Suppressor macrophage treated with lipopolysaccharide for 4 hours (primary cell): Measurements from ENCODE around the gene JAM3.

ENCODE experiments used
- DNase-seq: peaks from one replicate; pipeline ENCODE4 v3.0.0-alpha.2; 2020

The JAM3 gene

DNA sequence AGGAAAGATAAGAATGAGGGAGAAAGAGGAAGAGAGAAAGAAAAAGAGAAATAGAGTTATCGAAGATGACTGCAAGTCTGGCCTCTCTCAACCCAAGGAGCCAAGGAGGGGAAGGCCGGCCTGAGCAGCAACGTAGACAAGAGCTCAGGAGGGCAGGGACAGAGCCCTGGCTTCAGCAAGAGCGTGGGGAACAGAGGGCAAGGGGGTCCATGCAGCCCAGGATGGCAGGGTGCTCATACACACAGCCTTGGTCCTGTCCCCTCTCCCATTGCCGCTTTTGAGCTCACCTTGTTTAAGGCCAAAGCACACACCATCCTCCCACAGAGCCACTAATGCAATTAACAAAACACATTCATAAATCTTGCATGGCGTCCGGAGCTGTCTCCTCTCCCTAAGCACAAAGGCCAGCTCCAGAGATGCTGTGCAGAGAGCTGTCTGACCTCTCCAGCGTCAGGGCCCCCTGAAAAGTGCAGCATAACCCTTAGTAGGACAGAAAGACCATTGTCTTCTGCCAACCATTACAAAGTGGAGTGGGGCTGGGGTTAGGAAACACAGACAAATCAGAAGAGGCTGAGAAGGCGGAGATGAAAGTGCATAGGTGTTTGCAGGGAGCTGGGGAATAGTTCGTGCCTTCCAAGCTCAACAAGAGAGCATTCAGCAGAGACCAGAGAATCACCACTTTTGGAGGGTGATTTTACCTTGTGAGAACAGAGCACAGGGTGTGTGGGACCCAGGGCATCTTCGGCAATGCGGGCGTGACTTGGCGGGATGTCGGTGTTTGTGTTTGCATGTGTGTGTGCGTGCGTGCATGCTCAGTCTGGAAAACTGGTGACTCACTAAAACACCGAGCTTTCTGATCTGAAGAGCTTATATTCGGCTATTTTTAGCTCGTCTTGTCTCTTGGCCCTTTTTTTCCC lies 28.2 kb upstream of the JAM3 start:
- DNase-seq = no peak

DNA sequence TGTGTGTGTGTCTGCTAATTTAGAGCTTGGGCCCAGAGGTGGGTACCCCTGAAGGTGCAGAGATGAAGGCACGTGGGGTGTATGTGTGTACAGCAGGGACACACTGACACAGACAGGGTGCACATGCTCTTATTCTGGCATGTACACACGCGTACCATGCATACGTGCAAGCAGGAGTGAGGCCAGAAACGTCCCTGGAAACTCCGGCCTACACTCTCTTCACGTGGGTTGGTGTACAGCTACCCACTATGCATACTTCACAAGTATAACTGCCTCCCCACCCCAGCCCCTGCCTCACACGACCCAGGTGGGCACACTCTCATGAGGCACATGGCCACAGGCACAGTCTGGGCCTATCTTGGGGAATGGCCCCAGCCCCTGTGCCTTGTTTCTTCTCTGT lies 27.5 kb upstream of the JAM3 start:
- no peak for DNase-seq

DNA sequence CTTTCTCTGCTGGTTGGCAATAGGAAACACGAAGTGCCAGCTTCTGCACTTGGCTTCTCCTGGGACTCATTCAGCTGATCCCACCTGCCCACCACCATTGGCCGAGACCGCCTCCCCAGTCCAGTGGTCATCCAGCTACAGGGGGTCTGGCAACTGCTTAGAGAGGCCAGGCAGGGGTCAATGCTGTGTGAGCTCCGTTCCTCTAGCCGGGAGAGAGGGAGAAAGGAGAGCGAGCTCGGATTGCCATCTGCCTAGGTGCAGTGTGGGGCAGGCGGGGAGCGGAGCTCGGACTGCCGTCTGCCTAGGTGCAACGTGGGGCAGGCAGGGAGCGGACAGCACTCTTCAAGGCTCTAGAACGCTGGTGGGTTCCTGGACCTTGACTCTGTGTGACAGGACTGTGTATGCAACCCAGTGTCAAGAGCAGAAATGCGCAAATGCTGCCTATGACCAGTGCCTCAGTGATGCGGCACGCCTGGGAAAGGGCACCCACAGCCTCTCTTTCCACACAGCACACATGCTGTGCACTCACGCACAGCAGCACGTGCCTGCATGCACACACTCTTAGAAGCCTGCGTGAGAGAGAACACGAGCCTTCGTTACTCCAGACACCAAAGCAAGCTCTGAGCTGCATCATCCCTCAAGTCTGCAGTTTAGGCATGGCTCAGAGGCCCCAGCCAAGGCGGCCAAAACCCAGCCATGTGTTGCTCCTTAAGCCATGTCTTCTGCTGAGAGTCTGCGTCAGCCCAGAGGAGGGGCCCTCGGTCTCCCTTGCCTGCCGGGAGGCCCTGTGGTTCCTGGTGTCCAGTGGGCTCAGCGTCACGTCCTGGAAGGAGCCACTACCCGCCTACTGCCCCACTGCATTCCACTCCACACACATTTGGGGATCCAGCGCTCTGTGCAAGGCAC lies 26.8 kb upstream of the JAM3 start:
- DNase-seq = no peak

DNA sequence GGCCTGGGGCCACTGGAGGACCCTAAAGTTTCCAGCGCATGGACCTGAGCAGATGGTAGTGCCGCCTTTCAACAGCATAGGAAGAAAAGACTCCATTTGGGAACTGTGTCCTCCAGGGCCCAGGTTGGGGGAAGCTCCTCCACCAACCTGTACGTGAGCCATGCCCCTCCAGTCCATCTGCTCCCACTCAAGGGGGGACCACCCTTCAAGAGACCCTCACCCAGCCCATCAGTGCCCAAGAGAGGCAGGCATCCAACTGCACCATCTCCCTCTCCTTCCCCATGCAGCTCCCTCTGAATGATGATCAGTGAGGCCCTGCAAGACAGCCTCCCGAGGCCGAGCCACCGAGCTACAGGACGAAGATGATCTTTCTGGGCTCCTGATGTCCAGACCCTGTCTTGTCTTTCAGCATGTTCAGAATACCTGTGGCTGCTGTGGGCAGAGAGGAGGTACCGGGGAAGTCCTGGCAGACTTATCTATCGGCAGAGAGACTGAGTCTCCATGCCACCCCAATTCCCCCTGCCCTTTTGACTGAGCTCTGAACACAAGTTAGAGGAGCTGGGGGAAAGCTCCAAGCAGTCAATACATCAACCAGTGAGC lies 25.0 kb upstream of the JAM3 start:
- DNase-seq = no peak

DNA sequence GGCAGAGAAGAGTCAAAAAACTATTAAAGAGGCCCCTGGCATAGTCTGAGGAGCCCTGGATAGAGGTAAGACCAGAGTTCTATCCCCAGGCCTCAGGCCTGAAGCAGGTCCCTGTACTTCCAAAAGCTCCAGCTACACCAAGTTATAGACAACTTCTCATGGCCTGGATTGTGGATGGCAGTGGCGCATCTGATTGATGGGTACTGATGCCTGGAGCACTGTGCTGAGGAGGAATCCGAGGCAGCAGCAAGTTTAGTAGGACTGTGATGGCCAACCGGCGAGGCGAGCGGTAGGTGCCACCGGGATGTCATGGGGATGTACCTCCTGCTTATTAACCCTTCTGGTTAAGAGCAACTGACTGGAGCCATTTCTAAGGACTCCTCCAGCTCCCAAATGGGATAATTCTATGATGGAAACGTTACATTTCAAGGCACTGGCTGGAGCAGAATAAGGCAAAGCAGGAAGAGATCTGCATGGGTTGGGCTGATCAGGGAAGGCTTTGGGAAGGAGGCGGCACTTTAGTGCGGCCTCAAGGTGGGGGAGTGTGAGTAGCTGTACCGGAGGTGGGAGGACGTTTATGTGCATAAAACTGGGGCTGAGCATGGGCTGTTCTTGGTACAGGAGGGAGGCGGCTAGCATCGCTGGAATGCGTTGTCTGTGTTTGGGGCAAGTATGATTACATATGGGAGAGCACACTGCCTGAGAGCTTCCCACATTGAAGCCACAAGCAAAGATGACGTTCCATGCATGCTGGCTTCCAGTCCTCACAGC lies 24.2 kb upstream of the JAM3 start:
- DNase-seq = no peak

DNA sequence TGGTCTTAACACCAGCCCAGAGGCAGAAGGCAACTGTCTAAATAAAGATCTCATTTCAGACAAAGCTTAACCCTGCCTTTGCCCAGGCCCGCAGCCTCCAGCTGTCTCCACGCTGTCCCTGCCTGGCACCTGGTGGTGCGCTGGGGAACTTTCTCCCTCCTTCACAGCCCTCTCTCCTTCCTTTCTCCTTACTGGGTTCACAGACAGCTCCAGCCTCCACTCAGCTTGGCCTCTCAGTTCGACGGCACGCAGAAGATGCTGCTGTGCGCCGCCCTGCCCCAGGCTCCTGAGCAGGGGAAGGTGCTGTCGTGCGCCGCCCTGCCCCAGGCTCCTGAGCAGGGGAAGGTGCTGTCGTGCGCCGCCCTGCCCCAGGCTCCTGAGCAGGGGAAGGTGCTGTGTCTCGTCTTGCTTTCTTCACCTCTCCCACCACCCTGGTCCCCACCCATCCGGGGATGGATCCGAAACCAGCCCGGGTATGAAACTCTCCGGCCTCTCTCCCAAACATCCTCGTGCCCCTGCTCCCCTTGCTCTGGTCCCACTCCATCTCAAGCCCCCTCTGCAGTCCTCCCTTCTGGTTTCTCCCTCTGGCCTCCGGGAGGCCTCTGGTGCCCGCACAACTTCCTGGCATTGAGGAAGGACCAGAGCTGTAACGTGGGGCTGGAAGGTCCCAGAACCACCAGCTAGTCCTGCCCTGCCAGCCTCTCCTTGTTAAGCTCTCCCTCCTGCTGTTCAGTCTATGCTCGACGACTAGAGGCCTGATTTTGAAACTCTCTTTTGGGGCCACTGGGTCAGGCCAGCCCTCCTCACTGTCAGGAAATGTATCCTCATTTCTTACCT lies 22.9 kb upstream of the JAM3 start:
- no peak for DNase-seq

DNA sequence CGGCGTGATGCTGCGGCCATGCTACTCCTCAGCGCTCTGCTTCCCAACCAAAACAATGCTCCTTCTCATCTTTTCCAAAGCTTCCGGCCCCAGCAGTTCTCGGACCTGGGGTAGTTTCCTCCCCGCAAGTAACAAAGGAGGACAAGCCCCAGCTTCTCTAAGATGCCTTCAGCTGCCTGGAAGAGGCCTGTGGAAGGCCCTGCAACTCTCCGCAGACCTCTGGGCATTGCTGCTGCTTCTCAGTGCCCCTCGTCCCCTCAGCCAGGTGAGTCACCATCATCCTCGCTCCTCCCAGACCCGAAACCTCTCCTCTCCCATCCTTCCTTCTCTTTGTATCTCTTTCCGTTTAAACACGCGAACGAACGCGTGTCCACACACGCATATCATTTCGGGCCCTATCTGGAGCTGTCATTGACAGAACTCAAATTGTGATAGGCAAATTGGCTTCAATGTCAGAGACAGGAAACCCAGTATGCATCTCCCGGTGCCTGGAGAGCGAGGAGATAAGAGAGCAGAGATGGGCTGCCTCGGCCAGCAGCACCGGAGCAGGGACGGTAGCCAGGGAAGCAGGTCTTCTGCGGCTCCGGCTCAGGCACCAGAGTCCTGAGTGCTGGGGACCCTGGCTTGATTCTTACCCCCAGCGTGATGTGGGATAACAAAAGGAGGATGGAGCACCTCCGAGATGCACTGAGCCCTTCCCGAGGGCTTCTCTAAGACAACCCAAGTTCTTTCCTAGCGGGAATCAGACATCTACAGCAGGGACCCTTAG lies 22.0 kb upstream of the JAM3 start:
- DNase-seq = no peak

DNA sequence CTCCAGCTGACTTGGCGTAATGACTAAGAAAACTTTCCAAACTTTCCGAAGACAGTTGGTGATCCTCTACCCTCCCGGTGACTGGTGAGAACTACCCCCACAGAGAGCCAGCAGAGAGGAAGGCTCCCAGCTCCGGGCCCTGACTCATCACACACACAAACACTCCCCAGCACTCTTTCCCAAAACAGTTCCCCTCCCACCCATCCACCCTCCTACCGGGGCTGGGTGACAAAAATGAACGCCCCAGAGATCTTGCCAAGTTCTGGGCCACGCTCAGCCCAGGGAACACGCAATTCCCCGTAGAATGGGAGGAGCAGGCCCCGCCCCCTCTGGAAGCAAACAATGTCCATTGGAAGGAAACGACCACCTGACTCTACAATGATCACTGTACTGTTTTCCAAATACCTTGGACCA lies 21.3 kb upstream of the JAM3 start:
- no peak for DNase-seq

DNA sequence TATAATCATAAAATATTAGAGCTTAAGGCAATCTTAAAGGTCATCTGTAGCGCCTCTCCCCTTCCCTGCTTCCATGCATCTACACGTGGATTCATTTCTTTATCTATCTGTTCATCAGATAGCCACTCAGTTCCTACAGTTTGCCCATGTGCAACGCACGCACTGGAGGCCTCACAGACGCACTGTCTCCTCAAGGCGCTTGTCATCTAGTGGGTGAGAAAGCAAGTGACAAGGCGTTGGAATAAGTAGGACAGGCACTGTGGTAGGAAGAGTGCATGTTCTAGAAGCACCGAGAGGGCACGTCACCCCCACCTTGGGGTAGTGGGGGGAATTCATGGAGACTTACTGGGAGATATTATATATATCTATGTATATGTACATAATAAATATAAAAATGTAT lies 20.8 kb upstream of the JAM3 start:
- DNase-seq = no peak

DNA sequence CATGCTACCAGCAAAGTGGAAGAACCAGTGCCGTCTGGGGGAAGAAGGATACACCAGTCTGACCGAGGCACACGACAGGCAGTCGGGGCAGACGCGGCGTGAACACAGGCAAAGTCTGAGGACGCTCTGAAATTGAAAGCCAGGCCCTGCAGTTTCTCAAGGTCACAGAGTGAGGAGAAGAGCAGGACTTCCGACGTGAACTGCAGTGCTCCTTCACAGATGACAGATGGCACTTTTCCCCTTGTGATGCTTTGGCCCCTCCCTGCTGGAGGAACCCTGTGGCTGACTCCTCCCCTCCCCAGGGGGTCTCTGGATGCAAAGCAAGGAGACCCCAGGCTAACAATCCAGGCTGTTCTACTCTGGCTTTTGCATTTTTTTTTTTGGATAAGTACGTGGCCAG lies 19.6 kb upstream of the JAM3 start:
- no peak for DNase-seq

DNA sequence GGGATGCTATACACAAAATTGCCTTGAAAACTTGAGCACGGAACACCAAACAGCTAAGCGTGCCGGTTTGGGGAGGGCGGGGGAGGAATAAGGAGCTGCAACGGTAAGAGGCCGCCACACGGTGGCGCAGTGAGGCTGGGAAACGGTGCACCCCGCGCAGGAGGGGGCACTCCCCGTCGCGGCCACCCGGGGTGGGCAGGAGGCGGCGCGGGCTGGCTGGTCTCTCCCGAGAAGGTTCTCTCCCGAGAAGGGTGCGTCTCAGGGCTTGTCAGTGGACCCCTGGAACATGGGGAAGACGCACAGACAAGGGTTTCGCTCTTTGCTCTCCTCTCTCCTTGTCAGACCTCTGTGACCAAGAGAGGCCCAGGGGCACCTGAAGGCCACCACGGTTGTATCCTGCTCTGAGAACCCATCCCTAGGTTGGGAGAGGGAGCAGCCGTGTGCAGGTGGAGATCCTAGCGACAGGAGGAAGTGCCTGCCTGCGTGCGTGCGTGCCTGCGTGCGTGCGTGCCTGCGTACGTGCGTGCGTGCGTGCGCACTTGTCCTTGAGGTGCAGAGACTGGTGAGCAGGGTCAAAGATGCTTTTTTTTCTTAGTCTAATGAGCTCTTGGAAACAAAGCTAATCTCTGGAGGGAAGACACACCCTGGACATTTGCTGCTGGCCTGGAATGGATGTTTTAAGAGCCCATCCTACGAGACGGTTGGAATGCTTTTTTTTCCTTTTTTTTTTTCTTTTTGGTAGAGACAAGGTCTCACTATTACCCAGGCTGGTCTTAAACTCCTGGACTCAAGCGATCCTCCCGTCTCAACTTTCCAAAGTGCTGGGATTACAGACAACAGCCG lies 18.1 kb upstream of the JAM3 start:
- peak; percentile 62 for DNase-seq

DNA sequence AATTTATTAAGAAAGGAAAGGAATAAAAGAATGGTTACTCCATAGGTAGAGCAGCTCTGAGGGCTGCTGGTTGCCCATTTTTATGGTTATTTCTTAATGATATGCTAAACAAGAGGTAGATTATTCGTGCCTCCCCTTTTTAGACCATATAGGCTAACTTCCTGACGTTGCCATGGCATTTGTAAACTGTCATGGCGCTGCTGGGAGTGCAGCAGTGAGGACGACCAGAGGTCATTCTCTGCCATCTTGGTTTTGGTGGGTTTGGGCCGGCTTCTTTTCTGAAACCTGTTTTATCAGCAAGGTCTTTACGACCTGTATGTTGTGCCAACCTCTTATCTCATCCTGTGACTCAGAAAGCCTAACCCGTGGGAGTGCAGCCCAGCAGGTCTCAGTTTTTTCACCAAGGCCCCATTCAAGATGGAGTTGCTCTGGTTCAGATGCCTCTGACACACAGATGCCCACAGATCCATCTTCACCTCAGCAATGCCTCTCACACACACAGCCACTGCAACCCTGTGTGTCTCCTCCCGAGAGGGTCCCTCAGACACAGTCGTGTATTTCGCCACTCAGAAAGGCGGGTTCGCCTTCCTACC lies 16.4 kb upstream of the JAM3 start:
- no peak for DNase-seq

DNA sequence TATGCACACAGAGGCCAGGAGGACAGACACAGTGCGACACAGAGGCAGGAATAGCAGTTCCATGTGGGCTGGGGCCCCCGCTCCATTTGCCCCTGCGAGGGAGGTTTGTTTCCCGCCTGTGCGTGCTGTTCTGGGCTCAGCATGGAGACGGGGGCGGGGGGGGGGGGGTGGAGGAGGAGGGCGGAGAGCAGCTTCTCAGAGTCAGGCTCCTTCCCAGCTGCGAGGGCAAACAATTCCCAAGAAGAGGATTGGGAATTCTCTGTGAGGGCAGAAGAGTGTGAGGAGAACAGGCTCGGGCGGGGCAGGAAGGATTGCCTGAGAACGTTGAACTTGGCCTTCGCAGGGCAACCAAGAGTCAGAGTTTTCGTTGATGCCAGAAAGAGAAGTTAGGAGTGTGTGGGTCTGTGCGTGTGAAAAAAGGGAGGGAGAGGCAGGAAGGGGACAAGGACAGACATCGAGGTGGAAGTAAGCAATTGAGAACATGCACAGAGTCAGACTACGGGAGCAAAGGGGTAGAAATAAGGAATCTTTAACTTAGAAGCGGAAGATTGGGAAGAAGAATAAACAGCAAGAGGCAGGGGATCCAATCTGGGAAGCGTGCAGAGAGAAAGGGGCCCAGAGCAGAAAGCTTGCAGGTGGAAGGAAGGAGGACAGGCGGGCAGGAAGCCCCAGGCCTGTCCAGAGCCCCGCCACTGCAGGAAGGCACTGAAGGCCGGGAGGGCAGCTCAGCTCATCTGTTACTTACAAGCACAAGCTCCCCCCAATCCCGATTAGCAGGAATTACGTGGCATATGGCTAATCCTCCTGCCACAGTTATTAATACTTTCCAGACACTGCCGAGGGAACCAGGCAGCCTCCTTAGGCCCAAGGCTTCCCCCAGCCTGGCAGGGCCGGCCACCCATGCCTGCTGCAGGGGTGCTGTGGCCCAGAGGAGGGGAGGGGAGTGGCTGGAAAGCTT lies 15.6 kb upstream of the JAM3 start:
- no peak for DNase-seq

DNA sequence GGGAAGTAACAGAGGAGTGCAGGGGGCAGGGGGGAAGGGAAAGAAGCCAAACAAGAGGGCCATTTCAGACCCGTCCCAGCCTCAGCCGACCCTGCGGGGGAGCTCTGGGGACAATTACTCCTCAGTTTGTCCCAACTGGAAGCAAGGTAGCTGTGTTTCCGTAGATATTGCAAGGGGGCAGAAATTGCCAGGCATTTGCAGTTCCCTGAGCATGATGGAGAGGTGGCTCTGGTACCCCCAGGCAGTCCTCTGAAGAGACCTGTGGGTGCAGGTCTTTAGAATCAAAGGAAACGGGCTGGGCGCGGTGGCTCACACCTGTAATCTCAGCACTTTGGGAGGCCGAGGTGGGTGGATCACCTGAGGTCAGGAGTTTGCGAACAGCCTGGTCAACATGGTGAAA lies 13.8 kb upstream of the JAM3 start:
- DNase-seq = no peak

DNA sequence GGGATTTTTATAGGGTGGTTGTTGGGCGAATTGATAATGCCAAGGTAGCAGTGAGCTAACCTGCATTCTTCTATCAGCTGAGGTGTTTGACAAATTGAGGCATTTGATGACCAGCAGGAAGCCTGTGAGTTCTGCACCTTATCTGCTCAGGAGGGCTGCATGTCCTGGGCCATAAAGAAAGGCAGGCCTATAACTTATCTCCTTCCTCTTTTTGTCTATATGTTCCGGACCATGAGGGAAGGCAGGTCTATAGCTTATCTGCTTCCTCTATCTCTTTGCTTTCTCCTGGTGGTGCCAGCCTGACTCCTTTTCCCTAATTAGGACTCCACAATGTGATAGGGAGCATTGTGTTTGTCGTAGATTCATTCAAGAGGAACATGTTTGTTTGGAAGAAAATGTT lies 8.6 kb upstream of the JAM3 start:
- no peak for DNase-seq

DNA sequence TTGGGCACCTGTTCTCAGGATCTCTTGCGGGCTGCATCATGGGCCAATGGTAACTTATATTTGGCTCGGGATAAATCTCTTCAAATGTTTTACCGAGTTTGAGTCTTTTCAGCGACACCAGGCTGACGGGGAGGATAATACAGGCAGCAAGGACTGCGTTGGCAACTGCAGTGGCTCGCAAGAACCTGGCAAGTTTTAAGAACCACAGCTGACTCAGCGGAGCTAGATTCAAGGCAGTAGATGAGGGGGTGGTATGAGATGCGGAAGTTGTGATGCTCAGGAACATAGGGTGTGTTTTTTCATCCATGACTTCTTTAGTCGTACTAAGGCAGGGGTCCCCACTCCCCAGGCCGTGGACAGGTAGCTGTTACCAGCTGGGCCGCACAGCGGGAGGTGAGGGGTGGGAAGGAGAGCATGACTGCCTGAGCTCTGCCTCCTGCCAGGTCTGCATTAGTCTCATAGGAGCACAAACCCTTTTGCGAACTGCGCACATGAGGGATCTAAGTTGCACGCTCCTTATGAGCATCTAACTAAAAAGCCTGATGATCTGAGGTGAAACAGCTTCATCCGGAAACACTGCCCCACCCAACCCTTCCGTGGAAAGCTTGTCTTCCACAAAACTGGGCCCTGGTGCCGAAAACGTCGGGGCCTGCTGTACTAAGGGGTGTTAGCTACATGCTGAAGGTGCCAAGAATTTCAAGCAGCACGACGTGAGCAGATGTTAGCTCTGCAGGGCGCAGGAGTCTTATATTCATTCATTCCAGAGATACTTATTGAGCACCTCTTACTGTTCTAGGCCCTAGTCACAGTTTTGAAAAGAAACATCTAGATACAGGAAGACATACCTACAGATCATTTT lies 6.4 kb upstream of the JAM3 start:
- DNase-seq = no peak

DNA sequence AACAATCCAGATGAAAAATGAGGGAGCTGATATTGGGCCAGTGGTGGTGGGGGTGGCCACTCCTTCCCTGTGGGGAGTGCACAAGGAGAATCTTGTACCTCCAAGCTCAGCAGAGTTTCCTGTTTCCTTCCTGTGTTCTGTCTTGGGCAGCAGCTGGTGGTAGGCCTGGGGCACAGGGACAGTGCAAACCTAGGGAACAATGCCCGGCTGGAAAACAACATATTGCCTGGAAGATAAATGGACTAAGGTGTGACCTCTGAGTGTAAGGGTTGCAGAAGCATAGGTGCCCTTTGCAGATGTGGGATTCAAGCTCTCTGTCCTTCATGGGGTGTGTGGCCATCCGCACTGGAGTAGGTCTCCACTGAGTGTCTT lies 5.8 kb upstream of the JAM3 start:
- DNase-seq = no peak
